Sigmoid colon (tissue), 4 donors: ENCODE results near the gene TLR8.

ENCODE experiments used
- POLR2A ChIP-seq, 2 donors: fragments of 450-650 bp; IDR thresholded peaks; one replicate each; pipeline ENCODE4 v1.6.1; 2016; ENCODE audit warnings: antibody characterized with exemption in 2 of 2, mild to moderate bottlenecking in 2 of 2, moderate library complexity in 2 of 2
- POLR2AphosphoS5 ChIP-seq, 4 donors: sonication (generic); formaldehyde crosslinking; IDR thresholded peaks; one replicate each; pipeline ENCODE4 v1.6.1; 2017; ENCODE audit warnings: antibody characterized with exemption in 4 of 4
- TF ChIP-seq, protein P1 (sequence below), 4 experiments: fragments of 450-650 bp in 3 of 4; fragments of 200-600 bp in 1 of 4; IDR thresholded peaks; one replicate each; pipeline ENCODE4 v1.5.1; 2016 to 2019; ENCODE audit warnings: antibody characterized with exemption in 4 of 4, mild to moderate bottlenecking in 3 of 4, moderate library complexity in 2 of 4

- TF ChIP-seq, protein P1, sequence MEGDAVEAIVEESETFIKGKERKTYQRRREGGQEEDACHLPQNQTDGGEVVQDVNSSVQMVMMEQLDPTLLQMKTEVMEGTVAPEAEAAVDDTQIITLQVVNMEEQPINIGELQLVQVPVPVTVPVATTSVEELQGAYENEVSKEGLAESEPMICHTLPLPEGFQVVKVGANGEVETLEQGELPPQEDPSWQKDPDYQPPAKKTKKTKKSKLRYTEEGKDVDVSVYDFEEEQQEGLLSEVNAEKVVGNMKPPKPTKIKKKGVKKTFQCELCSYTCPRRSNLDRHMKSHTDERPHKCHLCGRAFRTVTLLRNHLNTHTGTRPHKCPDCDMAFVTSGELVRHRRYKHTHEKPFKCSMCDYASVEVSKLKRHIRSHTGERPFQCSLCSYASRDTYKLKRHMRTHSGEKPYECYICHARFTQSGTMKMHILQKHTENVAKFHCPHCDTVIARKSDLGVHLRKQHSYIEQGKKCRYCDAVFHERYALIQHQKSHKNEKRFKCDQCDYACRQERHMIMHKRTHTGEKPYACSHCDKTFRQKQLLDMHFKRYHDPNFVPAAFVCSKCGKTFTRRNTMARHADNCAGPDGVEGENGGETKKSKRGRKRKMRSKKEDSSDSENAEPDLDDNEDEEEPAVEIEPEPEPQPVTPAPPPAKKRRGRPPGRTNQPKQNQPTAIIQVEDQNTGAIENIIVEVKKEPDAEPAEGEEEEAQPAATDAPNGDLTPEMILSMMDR (IDR thresholded peaks at IDR 0.05): no peak
- TF ChIP-seq POLR2A (IDR thresholded peaks at IDR 0.05): no peak
- no peak for TF ChIP-seq POLR2AphosphoS5 (IDR thresholded peaks at IDR 0.05)
Measured at GRCh38 chrX:12936947-12937346, 30.5 kb downstream of the TLR8 start.
